HG03565 (cell line): ENCODE data around the gene TENM4.

ENCODE experiments used
- ATAC-seq: cut with Tn5 transposase; IDR thresholded peaks from one replicate; pipeline ENCODE4 v1.9.1; 2021; ENCODE audit warnings: mild to moderate bottlenecking, moderate library complexity; ENCODE audit not compliant: unreplicated experiment

Gene TENM4

DNA sequence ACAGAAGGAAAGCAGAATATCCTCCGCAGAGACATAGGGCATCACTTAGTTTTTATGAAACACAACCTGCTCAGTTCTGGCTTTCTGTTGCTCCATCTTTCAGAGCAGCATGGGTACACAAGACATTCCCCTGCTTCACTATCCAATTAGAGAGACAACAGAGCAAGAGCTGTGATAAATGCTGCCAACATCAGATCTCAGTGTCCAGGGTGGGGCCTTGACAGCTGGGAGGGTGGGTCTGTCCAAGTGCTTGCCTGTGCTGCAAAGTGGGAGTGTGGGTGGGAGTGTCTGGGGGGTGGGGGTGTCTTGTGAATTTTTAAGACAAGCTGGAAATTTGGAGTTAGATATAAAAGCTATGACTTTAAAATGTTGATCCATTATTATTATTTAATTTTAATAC lies 369.6 kb downstream of the TENM4 start:
- ATAC-seq: no peak

DNA sequence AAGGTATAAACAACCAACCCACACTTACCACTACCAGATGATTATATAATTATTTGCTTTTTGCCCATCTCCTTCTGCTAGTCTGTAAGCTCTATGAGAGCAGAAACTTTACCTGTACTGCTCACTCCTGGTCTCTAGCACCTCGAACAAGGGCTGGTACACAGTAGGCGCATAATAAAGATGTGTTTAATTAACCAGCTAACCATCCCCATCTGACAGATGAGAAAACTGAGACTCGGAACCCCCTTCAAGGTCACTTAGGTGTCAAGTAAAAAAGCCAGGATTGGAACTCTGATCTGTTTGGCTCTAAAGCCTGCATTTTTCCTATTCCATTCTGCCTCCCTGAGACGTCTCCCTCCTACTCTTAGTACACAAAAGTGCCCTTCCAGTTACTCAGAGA lies 370.3 kb downstream of the TENM4 start:
- ATAC-seq: no peak

DNA sequence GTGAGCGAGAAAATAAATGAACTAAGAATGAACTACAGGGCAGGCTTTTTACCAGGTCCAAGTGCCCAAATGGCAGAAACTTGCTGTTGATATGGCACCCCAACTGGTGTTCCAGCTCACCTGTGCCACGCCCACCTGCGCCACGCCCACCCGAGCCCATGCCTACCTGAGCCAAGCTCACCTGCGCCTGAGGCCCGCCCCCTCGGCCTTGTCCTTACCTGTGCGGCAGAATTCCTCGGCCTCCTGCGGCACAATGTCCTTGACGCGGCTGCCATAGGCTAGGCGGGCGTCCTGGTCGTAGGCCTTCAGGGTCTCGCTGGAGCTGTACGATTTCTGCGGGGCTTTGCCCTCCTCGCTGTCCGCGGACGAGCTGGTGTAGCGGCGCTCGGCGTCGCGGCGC lies 371.3 kb downstream of the TENM4 start:
- ATAC-seq: no peak

GRCh38 chr11:79068356-79068755 lies 372.5 kb downstream of the TENM4 start:
- no peak for ATAC-seq

GRCh38 chr11:79067352-79067679 lies 373.5 kb downstream of the TENM4 start:
- ATAC-seq: no peak

- ATAC-seq: no peak
These were observed 374.1 kb downstream of the TENM4 start for GRCh38 chr11:79066456-79067351.

DNA sequence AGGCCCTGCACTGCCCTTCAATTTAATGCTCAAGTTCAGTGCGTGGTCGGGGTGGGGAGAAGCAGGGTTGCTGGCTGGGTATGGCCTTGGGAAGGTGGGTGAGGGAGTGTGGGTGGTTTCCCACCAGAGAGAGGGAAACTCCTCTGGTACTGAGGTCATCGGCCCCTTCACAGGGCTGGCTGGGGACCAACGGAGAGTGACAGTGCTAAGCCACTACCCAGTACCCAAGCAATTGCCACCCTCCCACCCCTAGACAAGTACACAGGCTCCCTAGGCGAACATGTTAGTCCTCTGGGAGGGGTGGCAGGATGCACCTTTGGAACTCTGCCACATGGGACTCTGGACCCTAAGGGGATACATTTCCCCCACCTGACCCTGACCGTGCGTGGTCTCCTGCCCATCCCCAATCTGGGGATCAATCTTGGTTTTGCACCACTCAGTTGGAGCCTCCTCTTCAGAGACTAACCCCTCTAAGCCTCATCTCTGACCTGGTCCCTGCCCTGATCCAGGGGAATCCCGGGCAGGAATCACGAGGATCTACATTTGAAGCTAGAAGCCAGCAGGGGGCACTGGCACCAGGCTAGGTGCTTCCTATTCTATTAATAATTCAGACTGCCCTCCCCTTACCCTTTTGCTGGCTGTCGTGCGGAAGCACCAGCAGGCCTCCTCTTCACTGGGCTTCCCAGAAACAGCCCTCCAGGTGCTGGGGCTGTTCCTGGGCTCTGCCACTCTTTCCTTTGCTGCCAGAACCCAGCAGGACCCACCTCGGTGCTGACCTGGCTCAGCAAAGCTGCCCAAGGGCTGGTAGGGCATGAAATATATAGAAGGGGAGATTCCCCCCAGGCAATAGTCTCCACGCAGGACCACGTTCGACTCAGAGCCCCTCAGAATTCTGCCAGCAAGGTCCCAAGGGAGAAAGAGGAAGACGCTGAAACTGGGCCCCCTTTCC lies 377.7 kb downstream of the TENM4 start:
- no peak for ATAC-seq

- no peak for ATAC-seq
These were observed 380.5 kb downstream of the TENM4 start for GRCh38 chr11:79060081-79060953.

- ATAC-seq: no peak
These were observed 381.7 kb downstream of the TENM4 start for GRCh38 chr11:79059141-79059540.

- no peak for ATAC-seq
These were observed 384.8 kb downstream of the TENM4 start for GRCh38 chr11:79055856-79056631.

- no peak for ATAC-seq
These were observed 386.2 kb downstream of the TENM4 start for GRCh38 chr11:79054636-79055035.

DNA sequence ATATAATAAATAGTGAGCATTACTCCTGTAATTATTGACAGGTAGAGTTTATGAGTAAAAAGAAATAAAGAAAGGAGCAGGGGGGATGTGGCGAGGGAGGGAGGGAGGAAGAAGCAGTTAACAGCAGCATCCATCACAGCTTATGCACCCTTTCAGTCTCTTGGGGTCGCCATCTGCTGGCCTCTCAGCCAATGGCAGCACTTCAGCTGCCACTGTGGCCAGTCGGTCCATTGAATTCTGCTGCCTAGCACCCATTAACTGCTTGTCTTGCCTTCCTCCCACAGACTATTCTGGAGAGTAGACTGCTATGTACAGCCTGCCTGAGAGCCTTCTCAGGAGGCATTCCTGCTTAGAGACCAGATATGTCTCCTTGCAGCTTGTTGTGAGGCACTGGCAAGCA lies 388.3 kb downstream of the TENM4 start:
- no peak for ATAC-seq

- no peak for ATAC-seq
These were observed 390.0 kb downstream of the TENM4 start for GRCh38 chr11:79050786-79051185.

DNA sequence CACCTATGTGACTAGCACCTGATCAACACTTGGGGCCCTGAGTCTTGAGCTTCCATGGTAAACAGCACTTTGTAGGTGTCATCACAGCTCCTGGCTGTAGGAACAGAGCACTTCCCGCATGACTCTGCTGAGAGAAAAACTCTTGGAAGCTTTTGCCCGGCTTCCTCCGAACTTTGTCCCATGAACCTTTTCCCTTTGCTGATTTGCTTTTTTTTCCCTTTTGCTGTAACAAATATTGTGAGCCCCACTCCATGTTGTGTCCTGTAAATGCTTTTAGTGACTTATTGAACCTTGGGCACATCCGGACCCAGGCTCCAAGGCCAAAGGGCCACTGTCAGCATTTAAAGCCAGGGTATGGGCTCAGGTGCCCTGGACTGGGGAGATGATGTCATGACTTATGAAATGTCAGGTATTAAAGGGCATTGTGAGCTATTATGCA lies 391.1 kb downstream of the TENM4 start:
- ATAC-seq: no peak

GRCh38 chr11:79047980-79048379 lies 392.9 kb downstream of the TENM4 start:
- ATAC-seq: no peak

- no peak for ATAC-seq
These were observed 393.5 kb downstream of the TENM4 start for GRCh38 chr11:79047321-79047720.

DNA sequence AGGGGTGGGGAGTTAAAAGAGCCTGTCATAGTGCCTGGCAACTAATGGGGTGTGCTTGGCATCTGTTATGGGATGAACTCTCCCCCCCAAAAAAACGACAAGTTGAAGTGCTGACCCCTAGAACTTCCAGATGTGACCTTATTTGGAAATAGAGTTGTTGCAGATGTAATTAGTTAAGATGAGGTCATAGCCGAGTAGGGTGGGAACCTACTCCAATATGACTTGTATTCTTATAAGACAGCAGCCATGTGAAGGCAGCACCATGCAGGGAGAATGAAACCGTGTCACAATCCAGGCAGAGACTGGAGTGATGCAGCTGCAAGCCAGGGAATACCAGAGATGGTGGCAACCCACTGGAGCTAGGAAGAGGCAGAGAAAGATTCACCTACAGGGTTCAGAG lies 394.5 kb downstream of the TENM4 start:
- ATAC-seq: no peak

GRCh38 chr11:79045800-79046304 lies 395.0 kb downstream of the TENM4 start:
- ATAC-seq: no peak

DNA sequence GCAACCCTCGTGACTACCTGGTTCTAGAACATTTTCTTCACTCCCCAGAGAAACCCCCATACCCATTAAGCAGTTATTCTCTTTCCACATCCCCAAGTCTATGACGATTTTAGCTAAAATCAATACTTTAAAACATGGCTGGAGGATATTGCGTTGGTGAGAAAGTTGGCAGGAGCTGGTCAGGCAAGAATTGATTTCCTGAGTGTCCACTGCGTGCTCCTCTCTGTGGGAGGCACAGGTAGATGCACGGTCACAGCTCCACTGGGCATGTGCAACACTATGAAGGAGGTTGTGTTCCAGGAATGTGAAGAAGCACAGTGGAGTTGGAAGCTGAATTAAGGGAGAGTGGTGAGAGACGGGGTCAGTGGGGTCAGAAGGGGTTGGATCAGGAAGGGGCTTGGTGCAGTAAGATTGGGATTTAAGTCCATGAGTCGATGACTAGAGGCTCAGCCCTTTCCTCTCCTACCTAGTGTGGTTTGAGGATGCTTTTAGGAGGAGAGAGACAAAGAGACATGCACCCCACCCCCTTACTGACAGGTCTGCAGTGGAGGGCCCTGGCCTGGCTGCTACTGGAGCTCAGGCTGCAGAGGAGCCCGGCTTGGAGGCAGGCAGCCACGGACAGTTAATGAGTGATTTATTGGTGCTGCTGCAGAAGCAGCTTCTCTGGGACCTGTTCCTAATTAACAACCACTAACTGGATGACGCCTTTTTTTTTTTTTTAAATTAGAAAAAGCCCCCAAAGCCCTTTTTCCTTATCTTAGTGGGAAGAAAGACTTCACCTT lies 395.6 kb downstream of the TENM4 start:
- no peak for ATAC-seq
